Measurements from ENCODE around the gene SPDYE2. TPM values are rescaled to one million over a fixed set of nuclear protein-coding genes. Genes with fewer than 3 reads are reported as not detected.

Gene SPDYE2
- total RNA-seq, 120 experiments from 2014 or later: 0.28 to 1.5 (median 0.59) TPM; not detected in 57

Other genes with a start within 250 kb of the SPDYE2 start
- gene SPDYE6, start 194.8 kb upstream of the SPDYE2 start, total RNA-seq: under 1 TPM in 3 of 120 experiments, not detected in 117; 0.39 to 0.55 (median 0.45) TPM
- 10 to 100 TPM; 18.7 to 51.2 (median 29.6) TPM for gene PRKRIP1, start 154.9 kb upstream of the SPDYE2 start, total RNA-seq
- 10 to 100 TPM; 18.2 to 90.7 (median 42.4) TPM for gene ORAI2, start 117.7 kb upstream of the SPDYE2 start, total RNA-seq
- 10 to 100 TPM; 10.9 to 25.9 (median 16.9) TPM for gene ALKBH4, start 86.4 kb upstream of the SPDYE2 start, total RNA-seq
- 10 to 100 TPM; 14.1 to 36.1 (median 21.8) TPM for gene LRWD1, start 86.2 kb upstream of the SPDYE2 start, total RNA-seq
- gene POLR2J, start 72.3 kb upstream of the SPDYE2 start, total RNA-seq: 10 to 100 TPM; 24.6 to 54.2 (median 35.4) TPM
- gene RASA4B, start 33.4 kb upstream of the SPDYE2 start, total RNA-seq: 10 to 100 TPM; 10.1 to 61.2 (median 26.8) TPM
- 10 to 100 TPM in 119 of 120 experiments, 1 to 10 TPM in 1; 8.1 to 75.6 (median 28.3) TPM for gene UPK3BL2, start 7.5 kb upstream of the SPDYE2 start, total RNA-seq
- gene POLR2J3, start 21.4 kb downstream of the SPDYE2 start, total RNA-seq: 100 to 1,000 TPM in 1 of 120 experiments, 10 to 100 TPM in 119; 22.4 to 101 (median 57.5) TPM
- 100 to 1,000 TPM in 40 of 120 experiments, 10 to 100 TPM in 80; 39.2 to 188 (median 86.8) TPM for gene RASA4, start 65.5 kb downstream of the SPDYE2 start, total RNA-seq
- 10 to 100 TPM in 105 of 120 experiments, 1 to 10 TPM in 12, under 1 TPM in 1, not detected in 2; 0.54 to 69.1 (median 24.8) TPM for gene UPK3BL1, start 91.6 kb downstream of the SPDYE2 start, total RNA-seq
- gene SPDYE2B, start 99.1 kb downstream of the SPDYE2 start, total RNA-seq: under 1 TPM in 1 of 120 experiments, not detected in 119; 0.43 TPM
- 10 to 100 TPM in 113 of 120 experiments, 1 to 10 TPM in 7; 5.8 to 39.8 (median 18.4) TPM for gene POLR2J2, start 120.4 kb downstream of the SPDYE2 start, total RNA-seq
- 10 to 100 TPM; 12.6 to 30.5 (median 18.9) TPM for gene FAM185A, start 197.8 kb downstream of the SPDYE2 start, total RNA-seq

Measured in dorsolateral prefrontal cortex (tissue), 118 donors.